ENCODE results near the gene CNDP1.

- TF ChIP-seq POLR2AphosphoS5 (IDR thresholded peaks at IDR 0.05; ENCODE audit: low read depth, low read length) (no peak), TAF1 (IDR thresholded peaks at IDR 0.05; ENCODE audit: borderline replicate concordance, insufficient read depth, low read length) (no peak), SIN3A (IDR thresholded peaks at IDR 0.05; ENCODE audit: borderline replicate concordance, insufficient read depth, low read length) (no peak), REST (IDR thresholded peaks at IDR 0.05; ENCODE audit: insufficient read depth in 1 of 2, low read depth in 2 of 2, low read length in 2 of 2) (no peak), FOXP2 (optimal IDR thresholded peaks at IDR 0.05; ENCODE audit: borderline replicate concordance, extremely low read depth, extremely low read length, insufficient read depth) (no peak)
Observed at GRCh38 chr18:74625157-74625556, 90.9 kb downstream of the CNDP1 start.

All from PFSK-1 (cell line).